SK-N-SH (cell line): ENCODE data around the gene NANOS2.

Source experiments
- CTCF ChIP-seq: fragments of 200-600 bp; sonication (generic); IDR thresholded peaks from 2 replicates; pipeline ENCODE4 v1.6.1; 2017; ENCODE audit warnings: antibody characterized with exemption, mild to moderate bottlenecking, moderate library complexity
- EZH2phosphoT487 ChIP-seq: fragments of 200-600 bp; sonication (generic); IDR thresholded peaks from 2 replicates; pipeline ENCODE4 v1.6.1; 2017; ENCODE audit warnings: low read depth, mixed run types, mild to moderate bottlenecking, antibody characterized with exemption, moderate library complexity, borderline replicate concordance
- FOXJ3 ChIP-seq: sonication (generic); formaldehyde crosslinking; IDR thresholded peaks from 2 replicates; pipeline ENCODE4 v1.5.1; 2020; ENCODE audit warnings: mild to moderate bottlenecking, missing genetic modification reagents
- GABPA ChIP-seq: IDR thresholded peaks from 2 replicates; pipeline ENCODE4 v1.4.0; 2012; ENCODE audit warnings: low read depth, mild to moderate bottlenecking
- GATA2 ChIP-seq: sonication (generic); formaldehyde crosslinking; IDR thresholded peaks from 2 replicates; pipeline ENCODE4 v1.5.0; 2020; ENCODE audit warnings: mild to moderate bottlenecking, missing genetic modification reagents
- MXI1 ChIP-seq: IDR thresholded peaks from 2 replicates; pipeline ENCODE4 v1.6.1; 2012; ENCODE audit warnings: mild to moderate bottlenecking, low read depth, low read length, improper control_type of control experiment
- POLR2AphosphoS5 ChIP-seq: IDR thresholded peaks from 2 replicates; pipeline ENCODE4 v1.6.1; 2012; ENCODE audit warnings: low read depth, low read length
- REST ChIP-seq: IDR thresholded peaks from 2 replicates; pipeline ENCODE4 v1.6.1; 2012; ENCODE audit warnings: mild to moderate bottlenecking, low read depth, low read length, moderate library complexity
- TAF1 ChIP-seq: IDR thresholded peaks from 2 replicates; pipeline ENCODE4 v1.6.1; 2012; ENCODE audit warnings: low read depth, mild to moderate bottlenecking, low read length, moderate library complexity, borderline replicate concordance

- TF ChIP-seq GABPA (no peak), EZH2phosphoT487 (no peak), CTCF (no peak), REST (no peak), MXI1 (no peak), TAF1 (no peak), FOXJ3 (CRISPR knock-in tag) (no peak), POLR2AphosphoS5 (no peak), GATA2 (CRISPR knock-in tag) (no peak)
Measured at GRCh38 chr19:45883586-45883880, 31.0 kb downstream of the NANOS2 start.
